Upper lobe of left lung (tissue), 6 donors: Measurements from ENCODE around the gene FOXO6. TPM values are rescaled to one million over a fixed set of nuclear protein-coding genes. Genes with fewer than 3 reads are reported as not detected.

ENCODE experiments used
- ATAC-seq, 2 donors: fragments of 200-7000 bp; cut with Tn5 transposase; one replicate each; pipeline ENCODE4 v1.9.1; 2022; ENCODE audit warnings: mild to moderate bottlenecking in 2 of 2, moderate library complexity in 2 of 2; ENCODE audit not compliant: low FRiP score in 2 of 2
- DNase-seq, 2 donors: peaks; one replicate each; pipeline ENCODE4 v3.0.0-alpha.2; 2019 to 2020
- H3K27ac ChIP-seq, 4 donors: fragments of 200-600 bp; sonication (generic); one replicate each; pipeline ENCODE4 v1.5.1; 2016 to 2019
- H3K27me3 ChIP-seq, 4 donors: fragments of 200-600 bp; sonication (generic); one replicate each; pipeline ENCODE4 v1.5.1; 2017 to 2019
- H3K36me3 ChIP-seq, 4 donors: fragments of 200-600 bp; sonication (generic); one replicate each; pipeline ENCODE4 v1.5.1; 2016 to 2019
- H3K4me1 ChIP-seq, 4 donors: fragments of 200-600 bp; sonication (generic); one replicate each; pipeline ENCODE4 v1.5.1; 2018 to 2019
- H3K4me3 ChIP-seq, 4 donors: fragments of 200-600 bp; sonication (generic); one replicate each; pipeline ENCODE4 v1.5.1; 2017 to 2019; ENCODE audit warnings: mild to moderate bottlenecking in 2 of 4, moderate library complexity in 1 of 4
- H3K9me3 ChIP-seq, 4 donors: fragments of 200-600 bp; sonication (generic); one replicate each; pipeline ENCODE4 v1.5.1; 2018 to 2019
- EP300 ChIP-seq, 4 donors: sonication (generic); formaldehyde crosslinking; IDR thresholded peaks; one replicate each; pipeline ENCODE4 v1.5.1; 2017; ENCODE audit warnings: antibody characterized with exemption in 4 of 4, control low read depth in 2 of 4
- POLR2A ChIP-seq, 4 donors: fragments of 450-650 bp; IDR thresholded peaks; one replicate each; pipeline ENCODE4 v1.5.1; 2016 to 2017; ENCODE audit warnings: antibody characterized with exemption in 4 of 4, mild to moderate bottlenecking in 2 of 4
- POLR2AphosphoS5 ChIP-seq, 2 donors: sonication (generic); formaldehyde crosslinking; IDR thresholded peaks; one replicate each; pipeline ENCODE4 v1.5.1; 2017; ENCODE audit warnings: antibody characterized with exemption in 2 of 2
- WGBS, 2 donors: methylation state at CpG; one replicate each; pipeline ENCODE4 v1.1.5; 2017 to 2018; 5-methylcytosine and 5-hydroxymethylcytosine counted together
- total RNA-seq, 6 donors: library from RNA; depleted of rRNA in 4 of 6; stranded (reverse); fragments of >200 nt in 4 of 6; gene quantifications; one replicate each; pipeline versions ENCODE4 v1.1.0 to v1.2.1, GENCODE V29; 2016 to 2021
- TF ChIP-seq, protein P1 (sequence below), 6 experiments: fragments of 450-650 bp in 4 of 6; fragments of 200-600 bp in 2 of 6; sonication (generic) in 2 of 6; IDR thresholded peaks; one replicate each; pipeline ENCODE4 v1.5.1; 2016 to 2019; ENCODE audit warnings: antibody characterized with exemption in 6 of 6
- donor health status: DM: no; HTN: no; CAD: no; lungs with moderate emphysema.
- donor health status: DM: no; HTN: yes; CAD: no; lungs with severe emphysema.

Gene FOXO6
- total RNA-seq = 1 to 10 TPM in 2 of 6 donors, under 1 TPM in 4; 0.31 to 1.2 (median 0.79) TPM

DNA sequence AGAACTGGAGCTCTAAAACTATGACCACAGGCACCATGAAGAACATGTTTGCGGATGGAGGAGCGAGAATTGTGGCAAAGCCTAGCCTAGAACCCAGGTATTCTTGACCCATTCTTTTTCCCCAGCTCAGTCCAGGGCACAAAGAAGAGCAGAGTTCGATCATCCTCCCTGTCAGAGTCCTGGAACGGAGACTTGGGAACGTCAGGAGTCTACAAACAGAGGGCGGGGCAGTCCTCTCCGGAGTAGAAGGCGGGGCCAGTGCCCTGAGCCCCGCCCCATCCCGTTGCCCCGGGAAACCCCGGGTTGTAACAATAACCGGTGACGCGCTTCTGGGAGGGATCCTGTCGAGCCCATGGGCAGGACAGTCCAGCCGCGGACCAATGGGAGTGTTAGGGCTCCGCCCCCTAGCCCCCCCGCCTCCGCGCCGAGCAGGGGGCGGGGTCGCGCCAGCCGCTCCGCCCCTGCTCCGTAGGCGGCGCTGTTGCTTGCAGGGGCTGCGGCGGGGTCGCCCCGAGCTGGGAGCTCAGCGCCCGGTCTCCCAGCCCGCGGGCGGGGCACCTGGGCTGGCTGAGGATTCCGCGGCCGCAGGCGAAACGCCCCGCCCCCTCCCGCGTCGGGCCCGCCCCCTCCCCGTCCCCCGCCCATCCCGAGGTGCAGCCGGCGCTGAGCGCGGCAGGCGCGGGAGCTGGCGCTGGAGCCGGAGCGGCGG lies at the start of gene FOXO6:
TSS of gene FOXO6 (plus strand) at position 649 of the 709 bp plus-strand sequence.
- WGBS, 2 donors = 6 to 17% methylated on average over 13 to 29 of the region's 63 CpGs
- Histone ChIP-seq H3K27ac (peak within 1 kb of the TSS; percentile 35 to 74 (median 54)), H3K4me1 (peaks cover 20 to 36% (median 27%) of the 10 kb centered on the region in 4 donors)

DNA sequence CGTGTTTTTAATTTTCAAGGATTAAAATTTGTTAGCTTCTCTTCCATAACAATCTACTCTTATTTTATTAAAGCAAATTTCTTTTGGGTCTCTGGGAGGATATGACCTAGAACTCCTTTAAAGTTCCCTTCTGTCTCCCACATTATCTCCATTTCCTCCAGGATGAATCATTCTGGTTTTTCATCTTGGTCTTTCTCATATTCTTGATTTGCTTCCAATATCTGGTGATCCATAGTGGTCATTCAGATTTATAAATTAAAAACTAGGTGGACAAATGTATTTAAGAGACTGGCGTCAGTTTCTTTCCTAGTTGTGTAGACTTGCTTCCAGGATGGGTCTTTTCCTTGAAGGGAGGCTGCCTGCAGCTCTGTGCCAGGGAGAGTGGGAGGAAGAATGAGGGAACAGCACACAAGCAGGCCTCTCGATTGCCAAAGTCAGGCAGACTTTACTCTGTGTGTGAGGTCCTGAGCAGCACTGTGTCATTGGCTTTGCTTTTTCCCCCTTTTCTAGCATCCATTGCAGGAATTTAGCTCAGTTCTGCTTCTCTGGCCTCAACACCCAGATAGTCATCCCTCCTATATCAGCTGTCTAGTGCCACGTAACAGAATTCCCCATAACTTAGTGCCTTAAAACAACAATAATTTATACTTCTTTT lies 48.1 kb upstream of the FOXO6 start:
- Histone ChIP-seq H3K4me1 (no peaks in the 10 kb centered on the region), H3K27me3 (no peaks in the 10 kb centered on the region), H3K9me3 (no peaks in the 10 kb centered on the region), H3K36me3 (no peaks in the 10 kb centered on the region), H3K4me3 (no peak overlapping the region), H3K27ac (no peak overlapping the region)
- ATAC-seq (peak in 1 of 2 donors; percentile 37), DNase-seq (no peak)
- 86 to 91% methylated on average over 4 of the region's 4 CpGs for WGBS, 2 donors
- no peak for TF ChIP-seq POLR2AphosphoS5 (IDR thresholded peaks at IDR 0.05)
- TF ChIP-seq POLR2A (IDR thresholded peaks at IDR 0.05) = no peak
- TF ChIP-seq, protein P1, sequence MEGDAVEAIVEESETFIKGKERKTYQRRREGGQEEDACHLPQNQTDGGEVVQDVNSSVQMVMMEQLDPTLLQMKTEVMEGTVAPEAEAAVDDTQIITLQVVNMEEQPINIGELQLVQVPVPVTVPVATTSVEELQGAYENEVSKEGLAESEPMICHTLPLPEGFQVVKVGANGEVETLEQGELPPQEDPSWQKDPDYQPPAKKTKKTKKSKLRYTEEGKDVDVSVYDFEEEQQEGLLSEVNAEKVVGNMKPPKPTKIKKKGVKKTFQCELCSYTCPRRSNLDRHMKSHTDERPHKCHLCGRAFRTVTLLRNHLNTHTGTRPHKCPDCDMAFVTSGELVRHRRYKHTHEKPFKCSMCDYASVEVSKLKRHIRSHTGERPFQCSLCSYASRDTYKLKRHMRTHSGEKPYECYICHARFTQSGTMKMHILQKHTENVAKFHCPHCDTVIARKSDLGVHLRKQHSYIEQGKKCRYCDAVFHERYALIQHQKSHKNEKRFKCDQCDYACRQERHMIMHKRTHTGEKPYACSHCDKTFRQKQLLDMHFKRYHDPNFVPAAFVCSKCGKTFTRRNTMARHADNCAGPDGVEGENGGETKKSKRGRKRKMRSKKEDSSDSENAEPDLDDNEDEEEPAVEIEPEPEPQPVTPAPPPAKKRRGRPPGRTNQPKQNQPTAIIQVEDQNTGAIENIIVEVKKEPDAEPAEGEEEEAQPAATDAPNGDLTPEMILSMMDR (IDR thresholded peaks at IDR 0.05) = no peak
- no peak for TF ChIP-seq EP300 (IDR thresholded peaks at IDR 0.05)

More for the DNA sequence above, at the start of gene FOXO6:
- Histone ChIP-seq H3K36me3 (no peaks in the 10 kb centered on the region), H3K4me3 (peak within 1 kb of the TSS; percentile 51 to 79 (median 76)), H3K9me3 (no peaks in the 10 kb centered on the region), H3K27me3 (peaks cover 0 to 19% (median 10%) of the 10 kb centered on the region in 4 donors)
- ATAC-seq (peak; percentile 96 to 97), DNase-seq (peak; percentile 99 to 100)
- TF ChIP-seq POLR2A (IDR thresholded peaks at IDR 0.05) = peak in 1 of 4 donors; percentile 5
- TF ChIP-seq, protein P1 (IDR thresholded peaks at IDR 0.05) = peak; percentile 32 to 80 (median 60)
- TF ChIP-seq EP300 (IDR thresholded peaks at IDR 0.05) = no peak
- TF ChIP-seq POLR2AphosphoS5 (IDR thresholded peaks at IDR 0.05) = no peak

GRCh38 chr1:41313661-41314131 lies 47.5 kb upstream of the FOXO6 start:
- Histone ChIP-seq H3K4me1 (no peaks in the 10 kb centered on the region), H3K36me3 (no peaks in the 10 kb centered on the region), H3K9me3 (no peaks in the 10 kb centered on the region), H3K27me3 (no peaks in the 10 kb centered on the region), H3K4me3 (no peak overlapping the region), H3K27ac (no peak overlapping the region)
- ATAC-seq = peak in 1 of 2 donors; percentile 46
- TF ChIP-seq, protein P1 (IDR thresholded peaks at IDR 0.05) = peak in 5 of 6 experiments; percentile 23 to 58 (median 47)
- no peak for TF ChIP-seq POLR2AphosphoS5 (IDR thresholded peaks at IDR 0.05)
- 67 to 74% methylated on average over 6 to 7 of the region's 7 CpGs for WGBS, 2 donors
- no peak for DNase-seq

GRCh38 chr1:41314376-41315145 lies 46.7 kb upstream of the FOXO6 start:
- no peaks in the 10 kb centered on the region for H3K4me1 ChIP-seq
- ATAC-seq = no peak
- DNase-seq = no peak
- H3K27ac ChIP-seq = no peak overlapping the region
- no peaks in the 10 kb centered on the region for H3K27me3 ChIP-seq
- TF ChIP-seq, protein P1 (IDR thresholded peaks at IDR 0.05) = no peak
- no peak for TF ChIP-seq POLR2AphosphoS5 (IDR thresholded peaks at IDR 0.05)
- no peak for TF ChIP-seq EP300 (IDR thresholded peaks at IDR 0.05)
- no peak for TF ChIP-seq POLR2A (IDR thresholded peaks at IDR 0.05)
- no peaks in the 10 kb centered on the region for H3K9me3 ChIP-seq
- no peak overlapping the region for H3K4me3 ChIP-seq
- 64 to 85% methylated on average over 11 of the region's 11 CpGs for WGBS, 2 donors
- no peaks in the 10 kb centered on the region for H3K36me3 ChIP-seq
